Mesenchymal stem cell (in vitro differentiated cells and primary cell): Measurements from ENCODE around the gene SCNN1B.
"Not testable (repeated sequence)": the region's sequence is repeated elsewhere in the genome, so short reads cannot be mapped to it uniquely, and the experiment has no call there.

Experiments
- DNase-seq: peaks from one replicate; pipeline ENCODE4 v3.0.0-alpha.2; 2013
- H2AFZ ChIP-seq: one replicate; pipeline ENCODE4 v1.6.1; 2013; ENCODE audit warnings: low read depth, mild to moderate bottlenecking, control low read depth, inconsistent platforms, low read length, moderate library complexity
- H2AK5ac ChIP-seq: 2 replicates; pipeline ENCODE4 v1.6.1; 2013; ENCODE audit warnings: low read length, moderate library complexity, mild to moderate bottlenecking, inconsistent platforms; ENCODE audit not compliant: severe bottlenecking
- H2BK120ac ChIP-seq: one replicate; pipeline ENCODE4 v1.6.1; 2013; ENCODE audit warnings: low read depth, mild to moderate bottlenecking, inconsistent platforms, low read length, moderate library complexity
- H2BK12ac ChIP-seq, 2 experiments: one replicate each; pipeline ENCODE4 v1.6.1; 2013; ENCODE audit warnings: inconsistent platforms in 2 of 2, low read length in 2 of 2, mild to moderate bottlenecking in 2 of 2, moderate library complexity in 2 of 2, control low read depth in 1 of 2
- H2BK15ac ChIP-seq: one replicate; pipeline ENCODE4 v1.6.1; 2013; ENCODE audit warnings: mild to moderate bottlenecking, low read depth, inconsistent platforms; ENCODE audit not compliant: poor library complexity, severe bottlenecking
- H2BK5ac ChIP-seq: 2 replicates; pipeline ENCODE4 v1.6.1; 2013; ENCODE audit warnings: low read depth, mild to moderate bottlenecking, low read length, control low read depth, inconsistent platforms; ENCODE audit not compliant: poor library complexity, severe bottlenecking
- H3K14ac ChIP-seq, 2 experiments: one replicate each; pipeline ENCODE4 v1.6.1; 2013; ENCODE audit warnings: inconsistent platforms in 2 of 2, low read length in 2 of 2, control low read depth in 1 of 2, mild to moderate bottlenecking in 1 of 2, moderate library complexity in 1 of 2
- H3K18ac ChIP-seq, 2 experiments: one replicate each; pipeline ENCODE4 v1.6.1; 2013; ENCODE audit warnings: inconsistent platforms in 2 of 2, low read length in 2 of 2, control low read depth in 1 of 2, low read depth in 1 of 2, mild to moderate bottlenecking in 1 of 2
- H3K23ac ChIP-seq, 2 experiments: one replicate each; pipeline ENCODE4 v1.6.1; 2013; ENCODE audit warnings: inconsistent platforms in 2 of 2, low read length in 2 of 2, mild to moderate bottlenecking in 2 of 2, moderate library complexity in 2 of 2, control low read depth in 1 of 2
- H3K27ac ChIP-seq: 2 replicates; pipeline ENCODE4 v1.5.1; 2013; ENCODE audit warnings: mild to moderate bottlenecking, moderate library complexity, low read length, control low read depth, inconsistent platforms; ENCODE audit not compliant: poor library complexity, severe bottlenecking
- H3K27me3 ChIP-seq, 2 experiments: 2 replicates each; pipeline versions ENCODE4 v1.6.1 to v1.7.0; 2013; ENCODE audit warnings: low read length in 2 of 2, mild to moderate bottlenecking in 2 of 2, moderate library complexity in 2 of 2, control low read depth in 1 of 2, inconsistent platforms in 1 of 2; ENCODE audit not compliant: control insufficient read depth in 1 of 2, insufficient read depth in 1 of 2
- H3K36me3 ChIP-seq, 2 experiments: 2 replicates each; pipeline versions ENCODE4 v1.6.1 to v1.7.0; 2013; ENCODE audit warnings: low read length in 2 of 2, control low read depth in 1 of 2, inconsistent platforms in 1 of 2, low read depth in 1 of 2, mild to moderate bottlenecking in 1 of 2; ENCODE audit not compliant: insufficient read depth in 2 of 2, control insufficient read depth in 1 of 2
- H3K4ac ChIP-seq, 2 experiments: one replicate each; pipeline ENCODE4 v1.6.1; 2013; ENCODE audit warnings: inconsistent platforms in 2 of 2, low read length in 2 of 2, mild to moderate bottlenecking in 2 of 2, moderate library complexity in 2 of 2, control low read depth in 1 of 2, low read depth in 1 of 2
- H3K4me1 ChIP-seq: 2 replicates; pipeline ENCODE4 v1.6.1; 2013; ENCODE audit warnings: low read depth, low read length, control low read depth; ENCODE audit not compliant: control insufficient read depth, insufficient read depth
- H3K4me2 ChIP-seq: 2 replicates; pipeline ENCODE4 v1.6.1; 2013; ENCODE audit warnings: low read length, mild to moderate bottlenecking, inconsistent platforms; ENCODE audit not compliant: poor library complexity, severe bottlenecking
- H3K4me3 ChIP-seq, 2 experiments: 2 replicates each; pipeline versions ENCODE4 v1.5.1 to v1.7.0; 2013; ENCODE audit warnings: low read length in 2 of 2, mild to moderate bottlenecking in 2 of 2, control low read depth in 1 of 2, low read depth in 1 of 2; ENCODE audit not compliant: insufficient read depth in 1 of 2
- H3K79me1 ChIP-seq: replicated peaks from 2 replicates; pipeline ENCODE4 v1.6.1; 2013; ENCODE audit warnings: mild to moderate bottlenecking, control low read depth, low read length, inconsistent platforms; ENCODE audit not compliant: poor library complexity, severe bottlenecking
- H3K9ac ChIP-seq: 2 replicates; pipeline ENCODE4 v1.7.0; 2013; ENCODE audit warnings: mild to moderate bottlenecking, low read length, moderate library complexity
- H3K9me3 ChIP-seq: 2 replicates; pipeline ENCODE4 v1.7.0; 2013; ENCODE audit warnings: mild to moderate bottlenecking, low read length; ENCODE audit not compliant: control insufficient read depth
- H4K8ac ChIP-seq: one replicate; pipeline ENCODE4 v1.6.1; 2013; ENCODE audit warnings: inconsistent platforms, mild to moderate bottlenecking, low read length, moderate library complexity
- H4K91ac ChIP-seq: one replicate; pipeline ENCODE4 v1.6.1; 2013; ENCODE audit warnings: mild to moderate bottlenecking, low read length, inconsistent platforms
- WGBS: methylation state at CpG from one replicate; pipeline ENCODE4 v1.1.7; 2013; ENCODE audit warnings: mixed read lengths; 5-methylcytosine and 5-hydroxymethylcytosine counted together

SCNN1B gene

GRCh38 chr16:23366341-23366740, 64.2 kb downstream of the SCNN1B start:
- not testable (repeated sequence) for H2BK5ac ChIP-seq, H4K91ac ChIP-seq, H2BK12ac ChIP-seq, H2AK5ac ChIP-seq, H2AFZ ChIP-seq, H4K8ac ChIP-seq, H3K9ac ChIP-seq, H3K27ac ChIP-seq, H3K4me1 ChIP-seq, H3K14ac ChIP-seq, H2BK15ac ChIP-seq, H3K18ac ChIP-seq, H2BK120ac ChIP-seq, H3K4ac ChIP-seq, DNase-seq, H3K4me2 ChIP-seq, H3K4me3 ChIP-seq, H3K9me3 ChIP-seq, H3K23ac ChIP-seq, H3K79me1 ChIP-seq, H3K36me3 ChIP-seq
- WGBS, result 73% methylated on average over 7 of the region's 7 CpGs
- peaks cover 0 to 32% of the 10 kb centered on the region in 2 experiments for H3K27me3 ChIP-seq

GRCh38 chr16:23367564-23367963, 65.5 kb downstream of the SCNN1B start:
- Histone ChIP-seq H2AK5ac (no peak overlapping the region), H2BK120ac (no peak overlapping the region), H2AFZ (no peak overlapping the region), H2BK15ac (no peak overlapping the region), H4K91ac (no peak overlapping the region), H3K9ac (no peak overlapping the region), H3K4ac (no peak overlapping the region), H3K27ac (no peak overlapping the region), H3K23ac (no peak overlapping the region), H3K4me3 (no peak overlapping the region), H3K18ac (no peak overlapping the region), H3K9me3 (no peaks in the 10 kb centered on the region), H3K4me1 (peaks cover under 1% of the 10 kb centered on the region), H3K36me3 (no peaks in the 10 kb centered on the region), H3K14ac (no peak overlapping the region), H3K4me2 (no peak overlapping the region), H4K8ac (no peak overlapping the region), H2BK12ac (no peak overlapping the region), H3K79me1 (no peaks in the 10 kb centered on the region), H2BK5ac (no peak overlapping the region), H3K27me3 (peaks cover 0 to 32% of the 10 kb centered on the region in 2 experiments)
- DNase-seq, result no peak
- WGBS, result 92% methylated on average over 10 of the region's 10 CpGs

- Histone ChIP-seq H2BK5ac (no peak overlapping the region), H3K9ac (no peak overlapping the region), H2BK12ac (no peak overlapping the region), H2AFZ (no peak overlapping the region), H3K36me3 (no peaks in the 10 kb centered on the region), H2AK5ac (no peak overlapping the region), H2BK15ac (no peak overlapping the region), H3K14ac (no peak overlapping the region), H3K27ac (no peak overlapping the region), H3K23ac (no peak overlapping the region), H4K91ac (no peak overlapping the region), H3K4me1 (no peaks in the 10 kb centered on the region), H4K8ac (no peak overlapping the region), H3K18ac (no peak overlapping the region), H3K4me2 (no peak overlapping the region), H2BK120ac (no peak overlapping the region), H3K9me3 (no peaks in the 10 kb centered on the region), H3K79me1 (no peaks in the 10 kb centered on the region), H3K4ac (no peak overlapping the region), H3K27me3 (peaks cover 0 to 30% of the 10 kb centered on the region in 2 experiments), H3K4me3 (no peak overlapping the region)
- WGBS, result 86% methylated on average over 8 of the region's 8 CpGs
- no peak for DNase-seq
Observed at GRCh38 chr16:23367988-23368387, 65.9 kb downstream of the SCNN1B start.

- no peak overlapping the region for H2BK12ac ChIP-seq
- peaks cover 2% of the 10 kb centered on the region for H3K4me1 ChIP-seq
- H3K36me3 ChIP-seq, result no peaks in the 10 kb centered on the region
- no peak overlapping the region for H4K8ac ChIP-seq
- H3K4me2 ChIP-seq, result no peak overlapping the region
- H3K9ac ChIP-seq, result no peak overlapping the region
- no peak overlapping the region for H2AK5ac ChIP-seq
- H3K18ac ChIP-seq, result no peak overlapping the region
- 53% methylated on average over 5 of the region's 5 CpGs for WGBS
- H3K27ac ChIP-seq, result no peak overlapping the region
- H3K4ac ChIP-seq, result no peak overlapping the region
- H2BK120ac ChIP-seq, result no peak overlapping the region
- H3K4me3 ChIP-seq, result no peak overlapping the region
- H3K23ac ChIP-seq, result no peak overlapping the region
- H3K9me3 ChIP-seq, result no peaks in the 10 kb centered on the region
- DNase-seq, result no peak
- no peak overlapping the region for H3K14ac ChIP-seq
- no peak overlapping the region for H2AFZ ChIP-seq
- H2BK15ac ChIP-seq, result no peak overlapping the region
- no peak overlapping the region for H4K91ac ChIP-seq
- no peaks in the 10 kb centered on the region for H3K79me1 ChIP-seq
- H3K27me3 ChIP-seq, result peaks cover 0 to 29% of the 10 kb centered on the region in 2 experiments
- no peak overlapping the region for H2BK5ac ChIP-seq
Observed at GRCh38 chr16:23368469-23368868, 66.4 kb downstream of the SCNN1B start.
